ENCODE data around the gene FGD1. TPM values are rescaled to one million over a fixed set of nuclear protein-coding genes. Genes with fewer than 3 reads are reported as not detected.

Gene FGD1
- total RNA-seq, 1 donor, result not detected

DNA sequence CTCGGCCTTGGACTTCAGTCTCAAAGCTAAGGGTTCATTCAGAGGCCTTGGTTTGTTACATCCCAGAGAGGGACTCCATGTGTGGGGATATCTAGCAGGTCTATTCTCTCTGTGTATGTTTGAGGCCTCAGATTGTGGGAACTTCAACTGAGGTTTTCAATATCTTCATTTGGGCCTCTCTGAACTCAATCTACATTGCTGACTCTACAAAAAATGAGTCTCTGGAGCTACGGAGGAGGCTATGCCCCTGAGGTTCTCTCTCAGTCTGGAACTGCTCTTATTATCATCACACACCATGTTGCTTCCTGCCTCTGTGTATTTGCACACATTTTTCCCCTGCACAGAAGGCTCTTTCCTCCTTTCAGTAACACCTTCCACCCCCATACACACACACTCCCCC is 60.9 kb downstream of the FGD1 start:
- H3K4me3 ChIP-seq (ENCODE audit: low read length), result no peak overlapping the region
- no peaks in the 10 kb centered on the region for H3K27me3 ChIP-seq (ENCODE audit: insufficient read depth, low read length)
- no peaks in the 10 kb centered on the region for H3K4me1 ChIP-seq (ENCODE audit: insufficient read depth, low read length)
- H3K9me3 ChIP-seq (ENCODE audit: low read depth, low read length), result no peaks in the 10 kb centered on the region

DNA sequence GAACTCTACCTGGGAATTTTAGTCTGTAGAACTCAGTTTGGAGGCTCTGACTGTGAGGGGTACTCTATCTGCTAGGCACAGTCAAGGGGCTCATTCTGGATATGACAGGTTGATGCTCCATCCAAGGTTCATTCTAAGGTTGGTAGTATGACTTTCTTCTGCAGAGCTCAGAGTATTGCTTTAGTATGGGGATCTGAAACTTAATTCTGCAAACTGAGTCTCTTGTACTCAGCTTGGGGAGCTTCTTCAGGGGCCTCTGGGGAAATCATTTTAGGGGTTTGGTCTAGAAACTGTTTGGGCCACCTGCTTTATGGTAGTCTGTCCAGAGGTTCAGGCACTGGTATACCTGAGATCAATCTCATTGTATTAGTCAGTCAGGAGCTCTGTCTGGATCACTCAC is 65.5 kb downstream of the FGD1 start:
- no peaks in the 10 kb centered on the region for H3K27me3 ChIP-seq (ENCODE audit: insufficient read depth, low read length)
- no peak overlapping the region for H3K4me3 ChIP-seq (ENCODE audit: low read length)
- no peaks in the 10 kb centered on the region for H3K9me3 ChIP-seq (ENCODE audit: low read depth, low read length)
- H3K4me1 ChIP-seq (ENCODE audit: insufficient read depth, low read length), result no peaks in the 10 kb centered on the region

DNA sequence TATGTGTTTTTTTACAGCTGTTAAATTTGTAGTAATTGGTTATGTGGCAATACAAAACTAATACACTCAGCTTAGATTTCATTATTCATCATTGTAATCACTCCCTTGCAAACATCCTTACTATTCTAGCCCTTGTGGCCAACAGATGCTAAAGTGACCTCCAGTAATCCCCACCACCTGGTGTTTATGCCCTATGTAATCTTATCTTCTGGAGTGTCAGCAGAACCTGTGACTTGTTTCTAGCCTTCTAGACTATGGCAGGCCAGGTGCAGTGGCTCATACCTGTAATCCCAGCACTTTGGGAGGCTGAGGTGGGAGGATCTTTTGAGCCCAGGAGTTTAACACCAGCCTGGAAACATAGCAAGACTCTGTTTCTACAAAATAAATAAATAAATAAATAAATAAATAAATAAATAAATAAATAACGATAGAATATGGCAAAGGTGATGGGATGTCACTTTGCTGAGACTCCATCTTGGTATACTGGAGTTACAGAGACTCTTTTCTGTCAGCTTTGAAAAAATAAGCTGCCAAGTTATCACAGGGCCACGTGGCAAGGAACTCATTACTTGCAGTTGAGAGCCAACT is 68.1 kb downstream of the FGD1 start:
- Histone ChIP-seq H3K27me3 (ENCODE audit: insufficient read depth, low read length) (no peaks in the 10 kb centered on the region), H3K9me3 (ENCODE audit: low read depth, low read length) (no peaks in the 10 kb centered on the region), H3K4me3 (ENCODE audit: low read length) (no peak overlapping the region), H3K4me1 (ENCODE audit: insufficient read depth, low read length) (no peaks in the 10 kb centered on the region)

DNA sequence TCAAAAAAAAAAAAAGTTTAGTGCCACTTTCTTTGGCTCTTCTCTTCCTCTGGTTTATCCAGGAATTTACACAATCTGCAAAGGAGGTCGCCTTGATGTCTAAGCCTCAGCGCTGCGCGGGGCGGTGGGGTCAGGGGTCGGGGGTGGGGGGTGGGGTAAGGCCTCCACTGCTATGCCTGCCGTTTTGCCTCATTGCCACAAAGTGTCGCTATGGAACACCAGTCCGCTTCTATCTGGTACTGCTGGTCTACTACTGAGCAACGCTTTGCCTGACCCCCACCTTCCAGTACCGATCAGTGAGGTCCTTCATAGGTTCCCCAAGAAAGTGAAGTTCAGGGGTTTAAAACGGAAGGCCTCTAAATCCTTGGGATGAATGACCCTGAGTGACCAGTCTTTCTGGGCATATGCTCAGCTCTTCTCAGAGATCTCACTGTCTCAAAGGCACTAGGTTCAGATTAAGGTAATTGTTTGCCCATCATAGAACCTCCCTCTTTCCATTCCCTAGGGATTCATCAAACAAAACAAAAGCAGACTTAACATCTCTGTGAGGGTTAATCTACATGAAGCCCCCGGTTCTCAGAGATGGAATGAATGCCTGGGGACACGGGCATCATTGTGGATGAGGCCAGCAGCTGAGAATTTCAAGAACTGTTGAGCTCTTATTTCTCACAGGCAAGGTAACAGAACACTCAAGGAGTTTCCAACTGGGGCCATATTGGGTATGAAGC is 72.7 kb downstream of the FGD1 start:
- H3K4me3 ChIP-seq (ENCODE audit: low read length), result no peak overlapping the region
- no peaks in the 10 kb centered on the region for H3K27me3 ChIP-seq (ENCODE audit: insufficient read depth, low read length)
- no peaks in the 10 kb centered on the region for H3K9me3 ChIP-seq (ENCODE audit: low read depth, low read length)
- no peaks in the 10 kb centered on the region for H3K4me1 ChIP-seq (ENCODE audit: insufficient read depth, low read length)

DNA sequence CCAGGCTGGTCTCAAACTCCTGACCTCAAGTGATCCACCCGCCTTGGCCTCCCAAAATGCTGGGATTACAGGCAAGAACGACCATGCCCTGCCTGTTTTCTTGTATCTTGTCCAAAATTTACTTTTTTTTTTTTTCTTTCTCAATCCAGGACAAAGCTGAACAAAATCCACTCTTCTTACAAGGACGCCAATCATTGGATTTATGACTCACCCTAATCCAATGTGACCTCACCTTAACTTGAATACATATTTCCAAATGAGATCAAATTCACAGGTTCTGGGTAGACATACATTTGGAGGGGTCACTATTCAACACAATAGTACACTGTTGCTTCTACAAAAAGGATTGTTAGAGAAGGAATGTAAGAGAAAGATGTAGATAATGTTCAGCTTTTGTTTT is 73.9 kb downstream of the FGD1 start:
- no peaks in the 10 kb centered on the region for H3K4me1 ChIP-seq (ENCODE audit: insufficient read depth, low read length)

DNA sequence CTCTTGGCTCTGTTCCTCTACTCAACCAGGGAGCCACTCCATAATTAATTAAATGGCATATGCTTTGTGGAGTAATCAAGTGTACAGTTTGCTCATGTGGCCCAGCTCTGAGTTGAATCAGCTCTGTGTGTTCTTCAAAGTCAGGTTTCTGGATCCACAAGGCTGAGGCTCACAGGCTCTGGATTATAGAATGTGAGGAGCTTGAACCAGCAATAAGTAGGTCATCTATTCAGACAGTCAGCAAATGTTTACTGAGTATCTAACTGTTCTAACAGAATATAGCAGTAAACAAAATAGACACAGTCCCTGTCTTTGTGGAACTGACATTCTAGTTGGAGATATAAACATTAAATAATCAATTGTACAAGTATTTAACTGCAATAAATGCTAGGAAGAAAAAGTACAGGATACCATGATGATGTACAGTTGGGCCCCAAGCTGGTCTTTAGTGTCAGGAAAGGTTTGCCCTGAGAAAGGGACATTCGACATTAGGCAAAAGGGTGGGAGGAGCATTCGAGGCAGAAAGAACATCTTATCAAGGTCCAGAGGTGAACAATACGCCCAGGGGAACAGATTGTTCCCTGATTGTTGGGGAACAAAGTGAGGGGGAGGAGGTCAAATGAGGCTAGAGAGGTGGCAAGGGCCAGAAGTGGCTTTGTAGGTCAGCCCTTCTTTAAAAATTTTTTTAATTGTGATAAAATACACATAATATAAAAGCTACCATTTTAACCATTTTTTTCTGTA is 76.3 kb downstream of the FGD1 start:
- Histone ChIP-seq H3K27me3 (ENCODE audit: insufficient read depth, low read length) (no peaks in the 10 kb centered on the region), H3K9me3 (ENCODE audit: low read depth, low read length) (no peaks in the 10 kb centered on the region), H3K4me1 (ENCODE audit: insufficient read depth, low read length) (peaks cover 3% of the 10 kb centered on the region), H3K4me3 (ENCODE audit: low read length) (no peak overlapping the region)

More for the DNA sequence above, 73.9 kb downstream of the FGD1 start:
- no peaks in the 10 kb centered on the region for H3K9me3 ChIP-seq (ENCODE audit: low read depth, low read length)
- H3K27me3 ChIP-seq (ENCODE audit: insufficient read depth, low read length), result no peaks in the 10 kb centered on the region
- H3K4me3 ChIP-seq (ENCODE audit: low read length), result no peak overlapping the region

DNA sequence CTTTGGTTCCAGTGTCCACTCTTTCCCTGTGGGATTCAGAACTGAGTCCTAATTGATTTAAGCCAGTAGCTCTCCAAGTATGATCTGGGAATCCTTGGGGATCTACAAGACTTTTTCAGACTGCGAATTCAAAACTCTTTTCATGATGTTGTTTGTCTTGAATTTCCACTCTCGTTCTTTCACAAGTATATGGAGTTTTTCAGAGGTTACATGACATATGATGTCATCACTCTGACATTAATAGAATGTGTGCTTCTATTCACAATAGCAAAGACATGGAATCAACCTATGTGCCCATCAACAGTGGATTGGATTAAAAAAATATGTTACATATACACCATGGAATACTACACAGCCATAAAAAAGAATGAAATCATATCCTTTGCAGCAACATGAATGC is 79.1 kb downstream of the FGD1 start:
- Histone ChIP-seq H3K4me1 (ENCODE audit: insufficient read depth, low read length) (peaks cover 3% of the 10 kb centered on the region), H3K4me3 (ENCODE audit: low read length) (no peak overlapping the region), H3K9me3 (ENCODE audit: low read depth, low read length) (no peaks in the 10 kb centered on the region), H3K27me3 (ENCODE audit: insufficient read depth, low read length) (no peaks in the 10 kb centered on the region)

DNA sequence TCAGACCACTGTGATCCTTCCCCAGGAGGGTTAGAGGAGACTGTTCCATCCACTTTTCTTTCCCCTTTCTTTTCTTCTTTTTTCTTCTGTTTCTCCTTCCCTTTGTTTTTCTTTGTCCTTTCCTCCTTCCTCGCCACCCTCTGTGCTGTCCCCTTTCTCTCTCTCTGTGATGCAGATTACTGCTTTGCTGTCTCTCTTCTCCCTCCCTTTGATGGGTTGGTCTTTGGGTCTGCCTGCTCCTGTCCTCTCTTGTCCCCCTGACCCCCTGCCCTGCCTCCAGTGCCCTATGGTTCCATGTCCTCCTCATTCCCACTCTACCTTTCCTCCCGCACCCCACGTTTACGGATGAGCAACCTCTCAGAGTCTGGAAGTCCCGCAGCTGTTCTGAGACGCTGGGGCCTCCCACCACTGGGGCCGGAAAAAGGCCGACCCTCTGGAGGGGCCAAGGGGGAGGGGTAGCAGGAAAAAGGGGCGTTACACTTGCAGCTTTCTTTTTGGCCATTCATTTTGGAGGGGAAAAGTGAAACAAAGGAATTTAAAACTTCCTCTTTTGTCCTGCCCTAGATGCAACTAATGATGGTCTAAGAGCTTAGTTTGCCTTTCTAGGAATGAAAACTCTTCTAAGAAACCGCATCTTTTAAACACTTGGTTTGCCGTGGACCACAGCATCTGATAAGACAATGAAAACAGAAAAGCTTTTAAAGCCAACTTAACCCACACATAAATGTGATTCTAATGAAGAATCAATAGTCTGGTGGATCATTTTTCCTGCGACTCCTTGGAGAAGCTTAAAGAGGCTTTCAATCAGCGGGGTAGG is 80.3 kb downstream of the FGD1 start:
- no peaks in the 10 kb centered on the region for H3K27me3 ChIP-seq (ENCODE audit: insufficient read depth, low read length)
- H3K4me3 ChIP-seq (ENCODE audit: low read length), result no peak overlapping the region
- H3K9me3 ChIP-seq (ENCODE audit: low read depth, low read length), result no peaks in the 10 kb centered on the region
- peaks cover 3% of the 10 kb centered on the region for H3K4me1 ChIP-seq (ENCODE audit: insufficient read depth, low read length)

DNA sequence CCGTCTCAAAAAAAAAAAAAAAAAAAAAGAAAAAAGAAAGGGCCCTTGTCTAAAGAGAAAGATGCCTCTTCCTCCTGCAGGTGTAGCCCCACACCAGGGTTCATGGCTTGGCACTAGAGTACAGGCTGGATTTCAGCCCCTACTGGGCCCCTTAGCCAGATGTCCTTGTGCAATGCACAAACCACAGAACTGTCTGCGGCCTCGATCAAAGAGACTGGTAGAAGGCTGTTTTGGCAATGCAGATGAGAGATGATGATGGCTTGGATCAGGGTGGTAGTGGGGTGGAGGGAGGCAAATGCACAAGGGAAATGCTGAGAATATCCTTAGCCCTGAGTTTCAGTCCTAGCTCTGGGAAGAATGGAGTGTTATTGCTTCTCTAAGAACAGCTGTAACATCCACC is 82.3 kb downstream of the FGD1 start:
- Histone ChIP-seq H3K4me3 (ENCODE audit: low read length) (no peak overlapping the region), H3K9me3 (ENCODE audit: low read depth, low read length) (no peaks in the 10 kb centered on the region), H3K27me3 (ENCODE audit: insufficient read depth, low read length) (no peaks in the 10 kb centered on the region), H3K4me1 (ENCODE audit: insufficient read depth, low read length) (peaks cover 3% of the 10 kb centered on the region)

DNA sequence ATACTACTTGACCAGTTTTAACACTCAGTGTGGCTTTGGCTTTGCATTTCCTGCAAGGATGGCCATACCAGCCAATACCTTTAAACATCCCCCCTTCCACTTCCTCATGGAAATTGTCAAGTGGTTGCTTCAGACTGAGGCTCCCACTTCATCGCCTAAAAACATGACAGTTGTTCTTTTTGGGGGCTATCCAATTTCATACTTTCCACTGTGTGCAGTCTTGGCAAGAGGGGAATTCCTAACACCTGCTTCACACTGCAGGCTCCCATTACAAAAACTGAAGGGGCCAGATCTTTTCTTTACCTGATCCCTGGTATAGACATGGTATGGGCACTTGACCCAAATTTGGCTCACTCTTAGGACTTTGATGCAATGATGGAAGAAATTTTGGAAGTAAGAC is 84.3 kb downstream of the FGD1 start:
- no peak overlapping the region for H3K4me3 ChIP-seq (ENCODE audit: low read length)
- H3K27me3 ChIP-seq (ENCODE audit: insufficient read depth, low read length), result no peaks in the 10 kb centered on the region
- H3K9me3 ChIP-seq (ENCODE audit: low read depth, low read length), result no peaks in the 10 kb centered on the region
- H3K4me1 ChIP-seq (ENCODE audit: insufficient read depth, low read length), result peaks cover 3% of the 10 kb centered on the region

DNA sequence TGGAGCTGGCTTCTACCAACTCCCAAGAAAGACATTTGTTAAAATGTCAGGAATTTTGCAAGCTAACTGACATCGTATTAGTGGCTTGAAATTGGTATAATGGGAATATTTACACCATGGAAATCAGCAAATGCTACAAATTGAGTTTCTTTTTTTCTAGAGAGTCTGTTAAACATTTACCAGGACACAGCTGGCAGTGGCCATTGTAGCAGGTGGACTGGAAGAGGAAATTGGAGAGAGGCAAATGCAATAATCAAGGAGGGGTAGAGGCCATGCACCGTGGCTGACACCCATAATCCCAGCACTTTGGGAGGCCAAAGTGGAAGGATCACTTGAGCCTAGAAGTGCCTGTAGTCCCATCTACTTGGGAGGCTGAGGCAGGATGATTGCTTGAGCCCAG is 88.8 kb downstream of the FGD1 start:
- Histone ChIP-seq H3K27me3 (ENCODE audit: insufficient read depth, low read length) (no peaks in the 10 kb centered on the region), H3K4me1 (ENCODE audit: insufficient read depth, low read length) (no peaks in the 10 kb centered on the region), H3K9me3 (ENCODE audit: low read depth, low read length) (no peaks in the 10 kb centered on the region), H3K4me3 (ENCODE audit: low read length) (no peak overlapping the region)

DNA sequence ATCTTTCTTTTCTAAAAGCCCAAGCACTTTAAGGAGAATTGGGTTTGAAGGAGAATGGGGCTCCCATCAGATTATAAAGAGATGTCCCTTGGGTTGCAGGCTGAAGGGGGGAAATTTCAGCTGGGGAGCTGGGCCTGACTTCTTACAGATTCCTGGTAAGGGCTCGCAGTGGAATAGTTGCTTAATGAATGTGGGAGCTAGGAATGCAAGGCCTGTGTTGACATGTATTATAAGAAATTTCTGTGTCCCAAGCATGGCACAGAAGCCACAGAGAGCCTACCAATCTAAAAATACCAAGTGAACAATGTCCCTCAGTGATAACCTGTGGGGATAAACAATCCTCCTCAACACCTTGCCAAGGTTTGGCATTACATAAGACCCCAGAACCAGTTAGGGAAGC is 98.9 kb downstream of the FGD1 start:
- Histone ChIP-seq H3K4me3 (ENCODE audit: low read length) (no peak overlapping the region), H3K4me1 (ENCODE audit: insufficient read depth, low read length) (no peaks in the 10 kb centered on the region), H3K27me3 (ENCODE audit: insufficient read depth, low read length) (no peaks in the 10 kb centered on the region), H3K9me3 (ENCODE audit: low read depth, low read length) (no peaks in the 10 kb centered on the region)

Measured in mononuclear cell (primary cell).